ENCODE measurements around the gene IZUMO1.
A peak's percentile ranks its signal among the peaks of the same experiment; 100 is the strongest.
"Not testable (repeated sequence)": the region's sequence is repeated elsewhere in the genome, so short reads cannot be mapped to it uniquely, and the experiment has no call there.

Gene IZUMO1

GRCh38 chr19:48746738-48747575 is at the start of gene IZUMO1:
IZUMO1 (minus strand) TSS chr19:48746909; CDS start chr19:48745859, 1,050 bp downstream.
- DNase-seq: peak; percentile 18 to 83

GRCh38 chr19:48795685-48796070 is 49.0 kb upstream of the IZUMO1 start:
- no peak for DNase-seq

GRCh38 chr19:48795055-48795684 is 48.5 kb upstream of the IZUMO1 start:
- DNase-seq: peak; percentile 62 to 100

GRCh38 chr19:48794291-48794690 is 47.6 kb upstream of the IZUMO1 start:
- DNase-seq: no peak

GRCh38 chr19:48793271-48793670 is 46.6 kb upstream of the IZUMO1 start:
- DNase-seq: no peak

GRCh38 chr19:48787331-48787730 is 40.6 kb upstream of the IZUMO1 start:
- not testable (repeated sequence) for DNase-seq

- DNase-seq: not testable (repeated sequence)
Observed at GRCh38 chr19:48786422-48786821, 39.7 kb upstream of the IZUMO1 start.

GRCh38 chr19:48784527-48784926 is 37.8 kb upstream of the IZUMO1 start:
- no peak for DNase-seq

- DNase-seq: no peak
Observed at GRCh38 chr19:48780631-48781391, 34.1 kb upstream of the IZUMO1 start.

GRCh38 chr19:48779636-48780035 is 32.9 kb upstream of the IZUMO1 start:
- no peak for DNase-seq

GRCh38 chr19:48777720-48778119 is 31.0 kb upstream of the IZUMO1 start:
- DNase-seq: no peak

GRCh38 chr19:48777139-48777538 is 30.4 kb upstream of the IZUMO1 start:
- no peak for DNase-seq

- no peak for DNase-seq
Observed at GRCh38 chr19:48772503-48772953, 25.8 kb upstream of the IZUMO1 start.

GRCh38 chr19:48770734-48771472 is 24.2 kb upstream of the IZUMO1 start:
- no peak for DNase-seq

GRCh38 chr19:48770266-48770665 is 23.6 kb upstream of the IZUMO1 start:
- no peak for DNase-seq

GRCh38 chr19:48768994-48769713 is 22.4 kb upstream of the IZUMO1 start:
- no peak for DNase-seq

- not testable (repeated sequence) for DNase-seq
Observed at GRCh38 chr19:48768171-48768753, 21.6 kb upstream of the IZUMO1 start.

GRCh38 chr19:48765816-48766215 is 19.1 kb upstream of the IZUMO1 start:
- DNase-seq: not testable (repeated sequence)

- DNase-seq: no peak
Observed at GRCh38 chr19:48760504-48761205, 13.9 kb upstream of the IZUMO1 start.

- no peak for DNase-seq
Observed at GRCh38 chr19:48757741-48758144, 11.0 kb upstream of the IZUMO1 start.
